ENCODE measurements around the gene P4HA2.

Gene P4HA2

DNA sequence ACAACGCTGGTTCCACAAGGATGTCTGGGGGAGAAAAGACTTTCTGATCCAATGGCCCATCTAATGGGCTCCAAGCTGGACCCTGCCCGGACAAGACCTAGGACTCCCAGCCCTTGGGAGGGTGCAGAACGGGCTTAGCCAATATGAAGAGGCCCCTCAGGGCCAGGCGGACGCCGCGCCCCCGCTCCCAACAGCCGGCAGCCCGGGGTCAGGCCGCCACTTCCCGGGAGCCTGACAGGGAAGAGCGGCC is 493 bp downstream of the P4HA2 start:
- H3K4me1 ChIP-seq (ENCODE audit: insufficient read depth, low read length): peaks cover 13% of the 10 kb centered on the region
- no peaks in the 10 kb centered on the region for H3K36me3 ChIP-seq (ENCODE audit: insufficient read depth, low read length)
- peak overlapping the region; percentile 42; the same call in 1 of the 2 replicates for H3K9ac ChIP-seq (ENCODE audit: low read depth, low read length)

DNA sequence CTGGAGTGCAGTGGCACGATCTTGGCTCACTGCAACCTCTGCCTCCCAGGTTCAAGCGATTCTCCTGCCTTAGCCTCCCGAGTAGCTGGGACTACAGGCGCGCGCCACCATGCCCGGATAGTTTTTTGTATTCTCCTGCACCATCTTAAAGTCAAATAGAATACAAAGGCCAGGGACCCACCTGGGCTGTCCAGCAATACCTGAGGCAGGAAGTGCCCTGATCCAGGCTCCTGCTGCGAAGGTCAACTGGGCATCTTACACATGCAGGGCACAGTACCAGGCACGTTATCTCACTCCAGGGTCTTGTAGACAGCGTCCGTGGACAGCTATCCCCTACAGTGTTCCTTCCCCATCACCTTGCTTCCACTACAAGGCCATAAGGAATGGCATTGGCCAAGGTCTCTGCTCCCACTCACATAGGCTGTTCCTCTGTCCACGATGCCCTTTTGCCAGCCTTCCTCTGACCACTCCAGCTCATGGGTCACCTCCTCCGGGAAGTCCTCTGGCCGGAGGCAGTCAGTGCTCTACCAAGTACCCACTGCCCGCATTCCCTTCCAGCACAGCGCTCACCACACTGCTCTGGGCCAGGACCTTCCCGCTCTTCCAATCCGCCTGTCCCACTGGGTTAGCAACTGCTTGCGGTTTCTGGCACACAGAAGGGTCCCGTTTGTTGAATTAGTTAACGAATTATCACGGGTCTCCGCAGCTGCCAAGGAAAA is 978 bp downstream of the P4HA2 start:
- H3K36me3 ChIP-seq (ENCODE audit: insufficient read depth, low read length): no peaks in the 10 kb centered on the region
- H3K4me1 ChIP-seq (ENCODE audit: insufficient read depth, low read length): peaks cover 13% of the 10 kb centered on the region
- H3K9ac ChIP-seq (ENCODE audit: low read depth, low read length): peak overlapping the region; percentile 42; the same call in 1 of the 2 replicates
- H3K9me3 ChIP-seq (ENCODE audit: control insufficient read depth, insufficient read depth, low read length): no peaks in the 10 kb centered on the region

More for the DNA sequence above, 493 bp downstream of the P4HA2 start:
- no peaks in the 10 kb centered on the region for H3K9me3 ChIP-seq (ENCODE audit: control insufficient read depth, insufficient read depth, low read length)

DNA sequence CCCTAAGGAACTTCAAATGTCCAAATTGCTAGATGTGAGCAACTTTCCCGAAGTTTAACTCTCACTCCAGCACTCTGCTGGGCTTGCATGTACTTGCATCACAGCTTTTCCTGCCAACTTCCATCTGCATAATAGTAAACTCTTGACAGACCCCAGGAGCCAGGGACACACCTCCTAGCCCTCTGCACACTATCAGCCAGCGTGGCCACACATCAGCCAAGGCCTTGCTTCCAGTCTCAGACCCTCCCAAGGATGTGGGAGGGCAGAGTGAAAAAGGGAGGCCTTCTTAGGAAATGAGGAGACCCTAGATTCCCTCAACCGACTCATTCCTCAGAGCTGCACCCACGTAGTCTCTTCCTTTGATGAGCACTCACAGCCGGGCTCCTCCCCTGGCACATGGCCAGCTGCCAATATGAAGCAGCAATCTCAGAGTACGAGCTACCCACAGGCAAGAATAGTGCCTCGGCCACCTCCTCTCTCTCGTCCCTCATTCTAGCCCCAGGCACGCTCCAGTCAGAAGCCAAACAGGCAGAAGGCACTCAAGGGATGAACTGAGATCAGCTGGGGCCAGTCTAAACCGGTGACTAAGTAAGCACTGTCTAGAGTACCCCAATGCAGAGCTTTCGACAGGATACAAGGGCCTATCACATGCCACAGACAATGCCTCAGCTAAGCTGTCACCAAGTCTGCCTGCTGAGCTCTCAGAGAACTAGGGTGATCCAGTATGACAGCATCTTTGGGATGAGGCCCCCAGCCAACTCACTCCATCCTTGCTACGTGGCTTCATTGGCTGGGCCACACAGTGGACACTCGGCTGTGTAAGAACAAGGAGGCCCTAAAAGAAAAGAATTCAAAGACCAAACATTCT is 2.3 kb downstream of the P4HA2 start:
- H3K36me3 ChIP-seq (ENCODE audit: insufficient read depth, low read length): no peaks in the 10 kb centered on the region
- H3K9ac ChIP-seq (ENCODE audit: low read depth, low read length): no peak overlapping the region
- H3K9me3 ChIP-seq (ENCODE audit: control insufficient read depth, insufficient read depth, low read length): no peaks in the 10 kb centered on the region
- H3K4me1 ChIP-seq (ENCODE audit: insufficient read depth, low read length): peaks cover 13% of the 10 kb centered on the region

DNA sequence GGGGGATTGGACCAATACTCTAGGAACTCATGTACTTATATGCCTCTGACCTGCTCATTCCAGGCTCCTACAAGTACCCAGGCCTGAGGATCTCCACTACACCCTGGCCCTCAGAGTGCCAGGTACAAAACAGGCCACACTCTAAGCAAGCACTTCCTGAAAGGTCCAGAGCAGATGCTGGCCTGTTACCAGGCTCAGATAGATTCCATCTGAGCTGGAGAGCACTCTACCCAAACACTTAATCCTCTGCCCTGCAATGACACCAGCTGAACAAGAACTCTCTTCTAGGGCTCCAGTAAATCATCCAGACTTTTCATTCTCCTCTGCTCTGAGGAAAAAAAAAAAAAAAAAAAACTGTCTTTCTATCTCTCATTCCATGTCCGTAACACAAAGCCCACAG is 2.9 kb downstream of the P4HA2 start:
- no peak overlapping the region for H3K9ac ChIP-seq (ENCODE audit: low read depth, low read length)
- H3K9me3 ChIP-seq (ENCODE audit: control insufficient read depth, insufficient read depth, low read length): no peaks in the 10 kb centered on the region
- peaks cover 13% of the 10 kb centered on the region for H3K4me1 ChIP-seq (ENCODE audit: insufficient read depth, low read length)
- H3K36me3 ChIP-seq (ENCODE audit: insufficient read depth, low read length): no peaks in the 10 kb centered on the region

DNA sequence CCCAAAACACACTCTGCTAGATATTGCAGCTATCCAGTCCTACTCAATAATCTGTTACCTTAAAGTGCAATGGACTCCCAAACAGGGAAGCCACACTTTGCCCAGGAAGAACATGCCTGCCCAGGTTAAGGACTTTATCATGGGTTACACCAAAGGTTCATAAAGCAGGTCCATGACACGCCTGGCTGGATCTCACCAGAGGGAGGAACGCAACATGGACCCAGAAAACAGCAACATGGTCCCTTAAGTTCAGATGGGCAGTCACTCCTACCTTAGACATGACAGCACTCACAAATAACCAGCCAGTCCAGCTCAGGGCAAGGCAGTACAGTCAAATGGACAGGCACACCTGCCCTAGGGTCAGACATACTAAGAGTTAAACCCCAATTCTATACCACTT is 3.8 kb downstream of the P4HA2 start:
- no peaks in the 10 kb centered on the region for H3K36me3 ChIP-seq (ENCODE audit: insufficient read depth, low read length)
- no peak overlapping the region for H3K9ac ChIP-seq (ENCODE audit: low read depth, low read length)
- H3K9me3 ChIP-seq (ENCODE audit: control insufficient read depth, insufficient read depth, low read length): no peaks in the 10 kb centered on the region
- peaks cover 13% of the 10 kb centered on the region for H3K4me1 ChIP-seq (ENCODE audit: insufficient read depth, low read length)

DNA sequence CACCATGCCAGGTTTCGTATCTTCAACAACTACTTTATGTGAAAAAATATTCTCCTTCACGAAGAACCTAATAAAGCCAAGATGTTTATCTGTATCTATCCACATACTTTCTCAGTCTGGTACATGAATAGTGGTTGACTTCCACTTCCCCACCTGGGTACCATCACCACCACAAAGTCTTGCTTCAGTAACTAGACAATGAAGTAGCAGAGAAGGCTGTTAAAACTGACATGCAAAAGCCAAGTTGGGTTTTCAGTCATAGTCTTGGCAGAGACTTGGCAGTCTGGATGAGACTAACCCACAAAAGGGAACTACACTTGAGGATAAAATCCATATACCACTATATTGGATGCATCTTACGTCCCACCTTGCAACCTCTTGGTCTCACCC is 5.0 kb downstream of the P4HA2 start:
- Histone ChIP-seq H3K4me1 (ENCODE audit: insufficient read depth, low read length) (peaks cover 13% of the 10 kb centered on the region), H3K36me3 (ENCODE audit: insufficient read depth, low read length) (no peaks in the 10 kb centered on the region), H3K9me3 (ENCODE audit: control insufficient read depth, insufficient read depth, low read length) (no peaks in the 10 kb centered on the region), H3K9ac (ENCODE audit: low read depth, low read length) (no peak overlapping the region)

DNA sequence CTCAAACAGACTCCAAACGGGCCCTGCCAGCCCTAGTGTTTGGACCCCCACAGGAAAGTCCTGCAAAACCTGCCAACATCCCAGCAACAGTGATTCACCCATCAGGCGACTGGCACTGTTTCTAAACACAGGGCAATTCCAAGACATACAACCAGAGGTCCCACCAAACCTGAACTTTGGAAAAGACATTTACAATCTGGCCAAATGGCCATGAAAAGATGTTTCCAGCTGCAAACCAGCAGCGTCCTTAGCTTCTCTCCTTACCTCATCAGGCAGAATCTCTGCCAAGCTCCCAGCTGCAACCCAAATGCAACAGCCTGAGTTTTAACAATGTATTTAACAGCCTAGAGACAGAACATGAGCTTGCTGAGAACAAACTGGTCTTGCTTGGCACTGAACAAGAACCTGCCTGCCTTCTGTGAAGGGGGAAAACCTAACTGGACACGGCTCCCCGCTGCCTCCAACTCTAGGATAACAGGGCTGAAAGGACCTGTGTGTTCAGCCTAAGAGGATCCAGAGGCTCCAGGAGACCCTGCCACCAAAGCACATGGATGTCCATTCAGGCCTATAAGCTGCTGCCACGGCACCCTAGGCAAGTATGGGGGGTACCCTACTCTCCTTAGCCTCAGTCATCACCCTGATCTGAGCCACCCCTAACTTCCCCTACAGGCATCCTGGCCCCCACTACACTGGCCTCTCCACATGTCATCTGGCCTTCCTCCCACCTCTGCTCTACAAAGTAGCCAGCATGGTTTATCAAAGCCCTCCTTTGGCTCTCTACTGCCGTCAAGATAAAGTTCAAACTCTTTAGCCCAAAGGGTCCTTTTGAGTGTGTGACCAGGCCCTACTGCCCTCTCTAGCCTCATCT is 5.6 kb downstream of the P4HA2 start:
- Histone ChIP-seq H3K9me3 (ENCODE audit: control insufficient read depth, insufficient read depth, low read length) (no peaks in the 10 kb centered on the region), H3K4me1 (ENCODE audit: insufficient read depth, low read length) (peaks cover 13% of the 10 kb centered on the region), H3K9ac (ENCODE audit: low read depth, low read length) (no peak overlapping the region), H3K36me3 (ENCODE audit: insufficient read depth, low read length) (no peaks in the 10 kb centered on the region)

DNA sequence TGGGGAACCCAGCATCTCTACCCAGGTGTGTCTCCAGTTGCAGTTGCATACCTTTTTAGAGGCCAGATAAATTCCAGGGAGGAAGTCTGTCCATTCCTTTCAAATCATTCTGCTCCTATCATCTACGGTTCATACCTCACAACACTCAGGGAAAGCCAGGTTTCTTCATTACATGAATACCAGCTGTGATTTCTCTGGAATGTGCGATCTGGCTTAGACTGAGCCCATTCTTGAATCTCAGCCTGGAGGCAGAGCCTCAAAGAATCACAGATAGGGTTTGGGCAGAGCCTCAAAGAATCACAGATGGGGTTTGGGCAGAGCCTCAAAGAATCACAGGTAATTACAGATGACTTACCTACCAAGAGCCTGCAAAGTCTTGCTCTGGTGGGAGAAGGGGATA is 7.2 kb downstream of the P4HA2 start:
- no peak overlapping the region for H3K9ac ChIP-seq (ENCODE audit: low read depth, low read length)

DNA sequence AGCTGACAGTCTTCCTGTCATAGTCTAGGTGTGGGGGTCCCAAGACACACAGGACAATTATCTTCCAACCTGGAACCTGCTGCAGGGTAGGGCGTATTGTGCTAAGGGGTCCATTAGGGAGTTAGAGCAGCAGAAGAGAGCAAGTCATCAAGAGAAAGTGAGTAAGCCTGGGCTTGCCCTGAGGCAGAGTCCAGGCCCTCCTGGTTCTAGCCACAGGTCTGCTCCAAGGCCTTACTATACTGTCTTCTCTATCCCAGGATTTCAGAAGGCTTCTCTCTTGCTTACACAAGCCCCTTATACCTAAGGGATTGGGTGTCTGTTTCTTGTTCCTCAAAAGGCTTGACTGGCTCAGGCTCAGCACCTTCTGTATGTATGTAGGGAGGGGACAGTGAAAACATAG is 7.7 kb downstream of the P4HA2 start:
- peaks cover 4% of the 10 kb centered on the region for H3K4me1 ChIP-seq (ENCODE audit: insufficient read depth, low read length)
- H3K9me3 ChIP-seq (ENCODE audit: control insufficient read depth, insufficient read depth, low read length): no peaks in the 10 kb centered on the region
- no peak overlapping the region for H3K9ac ChIP-seq (ENCODE audit: low read depth, low read length)
- no peaks in the 10 kb centered on the region for H3K36me3 ChIP-seq (ENCODE audit: insufficient read depth, low read length)

More for the DNA sequence above, 7.2 kb downstream of the P4HA2 start:
- Histone ChIP-seq H3K36me3 (ENCODE audit: insufficient read depth, low read length) (no peaks in the 10 kb centered on the region), H3K9me3 (ENCODE audit: control insufficient read depth, insufficient read depth, low read length) (no peaks in the 10 kb centered on the region), H3K4me1 (ENCODE audit: insufficient read depth, low read length) (peaks cover 9% of the 10 kb centered on the region)

DNA sequence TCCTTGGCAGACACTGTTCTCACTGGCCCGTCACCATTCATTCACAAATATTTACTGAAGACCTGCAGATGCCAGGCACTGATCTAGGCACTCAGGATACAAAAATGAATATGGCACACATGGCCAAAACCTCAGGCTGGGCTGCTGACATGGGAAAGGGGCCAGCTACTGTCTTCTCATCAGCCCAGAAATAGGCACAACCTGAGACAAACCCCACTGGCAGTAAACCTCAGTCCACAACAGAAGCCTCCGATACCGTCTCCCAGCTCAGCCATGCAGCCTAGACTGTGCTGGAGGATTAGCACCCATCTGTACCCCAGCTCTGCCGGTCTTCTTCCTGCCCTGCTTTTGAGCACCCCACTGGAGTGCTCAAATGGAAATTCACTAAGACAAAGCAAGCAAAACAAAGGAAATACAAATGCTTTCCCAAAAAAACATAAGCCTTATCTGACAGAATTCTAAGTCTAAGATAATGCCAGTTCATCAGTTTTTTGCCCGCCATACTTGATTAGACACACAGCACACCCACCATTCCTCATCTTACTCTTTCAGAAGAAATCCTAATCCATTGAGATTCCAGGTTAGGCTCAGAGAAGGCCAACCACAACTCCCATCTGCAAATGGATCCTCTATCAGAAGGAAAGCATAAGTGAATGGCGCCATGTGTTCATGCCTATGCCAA is 8.2 kb downstream of the P4HA2 start:
- H3K9ac ChIP-seq (ENCODE audit: low read depth, low read length): no peak overlapping the region
- H3K36me3 ChIP-seq (ENCODE audit: insufficient read depth, low read length): no peaks in the 10 kb centered on the region
- H3K4me1 ChIP-seq (ENCODE audit: insufficient read depth, low read length): no peaks in the 10 kb centered on the region
- H3K9me3 ChIP-seq (ENCODE audit: control insufficient read depth, insufficient read depth, low read length): no peaks in the 10 kb centered on the region

DNA sequence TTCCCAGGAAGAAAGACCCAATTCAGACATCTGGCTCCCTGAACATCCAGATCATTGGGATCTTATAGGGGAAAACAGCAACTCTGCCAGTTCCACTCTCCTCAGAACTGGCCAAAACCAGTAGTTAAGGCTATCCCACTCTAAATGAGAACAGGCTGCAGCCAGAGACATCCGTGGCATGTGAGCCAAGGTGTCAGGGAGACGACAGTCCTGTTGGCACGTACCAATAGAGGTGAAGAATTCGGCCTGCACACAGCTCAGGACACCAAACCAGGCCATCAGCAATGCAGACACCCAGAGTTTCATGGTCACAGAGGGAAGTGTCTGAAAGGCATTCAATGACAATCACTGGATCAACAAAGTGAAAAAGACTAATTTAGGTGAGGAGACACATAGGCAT is 9.3 kb downstream of the P4HA2 start:
- Histone ChIP-seq H3K36me3 (ENCODE audit: insufficient read depth, low read length) (no peaks in the 10 kb centered on the region), H3K4me1 (ENCODE audit: insufficient read depth, low read length) (no peaks in the 10 kb centered on the region), H3K9me3 (ENCODE audit: control insufficient read depth, insufficient read depth, low read length) (no peaks in the 10 kb centered on the region), H3K9ac (ENCODE audit: low read depth, low read length) (no peak overlapping the region)

DNA sequence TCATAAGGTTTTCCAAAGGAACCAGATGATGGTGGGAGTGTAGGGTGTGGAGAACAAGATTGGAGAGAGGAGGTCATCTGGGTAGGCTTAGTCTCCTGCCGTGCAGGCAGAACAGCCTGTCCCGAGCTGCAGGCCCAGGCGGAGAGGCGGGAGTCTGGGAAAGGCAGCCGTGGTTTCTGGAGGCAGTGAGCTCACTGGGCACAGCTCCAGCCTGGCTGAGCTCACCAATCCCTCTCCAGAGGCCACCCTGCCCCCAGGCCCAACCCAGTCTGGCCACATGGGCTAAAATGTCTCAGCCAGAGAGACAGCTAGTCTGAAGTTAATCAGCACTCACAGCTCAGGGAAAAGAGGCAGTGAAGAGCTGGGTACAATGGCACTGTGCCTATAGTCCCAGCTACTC is 12.3 kb downstream of the P4HA2 start:
- no peak overlapping the region for H3K9ac ChIP-seq (ENCODE audit: low read depth, low read length)
- no peaks in the 10 kb centered on the region for H3K36me3 ChIP-seq (ENCODE audit: insufficient read depth, low read length)
- H3K9me3 ChIP-seq (ENCODE audit: control insufficient read depth, insufficient read depth, low read length): no peaks in the 10 kb centered on the region
- no peaks in the 10 kb centered on the region for H3K4me1 ChIP-seq (ENCODE audit: insufficient read depth, low read length)

DNA sequence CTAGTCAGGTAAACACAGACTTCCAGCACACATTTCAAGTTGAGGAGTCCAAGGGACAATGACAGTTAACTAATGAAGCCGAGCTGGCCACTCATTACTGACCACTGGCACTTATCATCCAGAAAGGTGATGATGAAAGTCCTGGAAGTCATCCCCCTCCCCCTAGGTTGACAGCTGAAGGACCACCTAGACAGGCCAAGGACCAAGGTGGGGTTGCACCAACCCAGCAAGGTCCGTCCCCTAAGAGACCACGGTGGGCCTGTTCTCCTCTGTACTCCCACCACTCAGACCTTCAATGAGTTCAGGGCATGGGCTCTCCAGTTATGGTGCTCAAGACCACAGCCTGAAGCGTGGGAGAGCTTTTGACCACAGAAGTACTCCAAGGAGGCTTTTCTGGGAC is 13.2 kb downstream of the P4HA2 start:
- no peaks in the 10 kb centered on the region for H3K36me3 ChIP-seq (ENCODE audit: insufficient read depth, low read length)
- H3K4me1 ChIP-seq (ENCODE audit: insufficient read depth, low read length): no peaks in the 10 kb centered on the region
- no peak overlapping the region for H3K9ac ChIP-seq (ENCODE audit: low read depth, low read length)
- H3K9me3 ChIP-seq (ENCODE audit: control insufficient read depth, insufficient read depth, low read length): no peaks in the 10 kb centered on the region

DNA sequence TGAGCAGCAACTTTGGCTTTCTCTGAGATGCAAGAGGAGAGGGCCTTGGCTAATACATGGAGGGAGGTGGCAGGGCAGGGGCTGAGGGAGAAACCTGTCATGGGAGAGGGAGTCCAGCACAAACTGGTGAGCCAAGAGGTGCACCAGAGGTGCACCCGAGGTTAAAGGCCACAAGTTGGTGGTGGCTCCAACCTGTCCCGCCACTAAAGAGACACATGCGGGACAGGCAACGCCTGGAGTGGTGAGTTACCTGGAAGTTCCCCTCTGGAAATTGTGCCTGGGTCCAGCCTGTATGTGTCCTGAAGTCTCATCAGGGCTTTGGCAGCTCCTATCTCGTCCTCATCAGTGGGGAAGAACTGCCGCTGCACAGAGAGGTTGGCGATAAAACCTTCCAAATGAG is 14.0 kb downstream of the P4HA2 start:
- H3K4me1 ChIP-seq (ENCODE audit: insufficient read depth, low read length): no peaks in the 10 kb centered on the region
- H3K9me3 ChIP-seq (ENCODE audit: control insufficient read depth, insufficient read depth, low read length): no peaks in the 10 kb centered on the region
- H3K9ac ChIP-seq (ENCODE audit: low read depth, low read length): no peak overlapping the region
- H3K36me3 ChIP-seq (ENCODE audit: insufficient read depth, low read length): no peaks in the 10 kb centered on the region
